A549 (cell line): ENCODE results near the gene MLLT3.
"Not testable (repeated sequence)": the region's sequence is repeated elsewhere in the genome, so short reads cannot be mapped to it uniquely, and the experiment has no call there.

Source experiments
- CBX8 ChIP-seq: fragments of 200-600 bp; sonication (generic); IDR thresholded peaks from 2 replicates; pipeline ENCODE4 v1.6.1; 2016
- CTCF ChIP-seq: fragments of >200 bp; sonication (Bioruptor Twin); formaldehyde crosslinking; IDR thresholded peaks from 3 replicates; pipeline ENCODE4 v1.5.1; 2016
- EP300 ChIP-seq, 2 experiments: fragments of >200 bp; sonication (Bioruptor Twin); formaldehyde crosslinking; IDR thresholded peaks; 2 replicates in 1 of 2; 3 replicates in 1 of 2; pipeline ENCODE4 v1.6.1; 2016 to 2017
- MAZ ChIP-seq: fragments of 150-350 bp; IDR thresholded peaks from 2 replicates; pipeline ENCODE4 v1.6.1; 2014; ENCODE audit warnings: antibody characterized with exemption, low read depth, low read length, borderline replicate concordance

- TF ChIP-seq CBX8; CTCF; MAZ; EP300 (IDR thresholded peaks at IDR 0.05): not testable (repeated sequence)
Observed at GRCh38 chr9:20583088-20583487, 39.2 kb downstream of the MLLT3 start.
